ENCODE measurements around the gene ADD2.

Gene ADD2

DNA sequence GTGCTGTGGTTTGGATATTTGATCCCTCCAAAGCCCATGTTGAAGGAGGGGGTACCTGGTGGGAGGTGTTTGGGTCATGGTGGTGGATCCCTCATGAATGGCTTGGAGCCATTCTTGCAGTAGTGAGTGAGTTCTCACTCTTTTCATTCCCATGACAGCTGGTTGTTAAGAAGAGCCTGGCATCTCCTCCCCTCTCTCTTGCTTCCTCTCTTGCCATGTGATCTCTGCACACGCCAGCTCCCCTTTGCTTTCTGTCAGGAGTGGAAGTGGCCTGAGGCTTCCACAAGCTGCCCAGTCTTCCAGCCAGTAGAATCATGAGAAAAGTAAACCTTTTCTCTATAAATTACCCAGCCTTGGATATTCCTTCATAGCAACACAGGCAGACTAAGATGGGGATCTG is 8.6 kb downstream of the ADD2 start:
- no peak for DNase-seq (ENCODE audit: extremely low read depth, low read depth)
- TF ChIP-seq, protein P1, sequence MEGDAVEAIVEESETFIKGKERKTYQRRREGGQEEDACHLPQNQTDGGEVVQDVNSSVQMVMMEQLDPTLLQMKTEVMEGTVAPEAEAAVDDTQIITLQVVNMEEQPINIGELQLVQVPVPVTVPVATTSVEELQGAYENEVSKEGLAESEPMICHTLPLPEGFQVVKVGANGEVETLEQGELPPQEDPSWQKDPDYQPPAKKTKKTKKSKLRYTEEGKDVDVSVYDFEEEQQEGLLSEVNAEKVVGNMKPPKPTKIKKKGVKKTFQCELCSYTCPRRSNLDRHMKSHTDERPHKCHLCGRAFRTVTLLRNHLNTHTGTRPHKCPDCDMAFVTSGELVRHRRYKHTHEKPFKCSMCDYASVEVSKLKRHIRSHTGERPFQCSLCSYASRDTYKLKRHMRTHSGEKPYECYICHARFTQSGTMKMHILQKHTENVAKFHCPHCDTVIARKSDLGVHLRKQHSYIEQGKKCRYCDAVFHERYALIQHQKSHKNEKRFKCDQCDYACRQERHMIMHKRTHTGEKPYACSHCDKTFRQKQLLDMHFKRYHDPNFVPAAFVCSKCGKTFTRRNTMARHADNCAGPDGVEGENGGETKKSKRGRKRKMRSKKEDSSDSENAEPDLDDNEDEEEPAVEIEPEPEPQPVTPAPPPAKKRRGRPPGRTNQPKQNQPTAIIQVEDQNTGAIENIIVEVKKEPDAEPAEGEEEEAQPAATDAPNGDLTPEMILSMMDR (IDR thresholded peaks at IDR 0.05; ENCODE audit: low read depth, low read length) = no peak

DNA sequence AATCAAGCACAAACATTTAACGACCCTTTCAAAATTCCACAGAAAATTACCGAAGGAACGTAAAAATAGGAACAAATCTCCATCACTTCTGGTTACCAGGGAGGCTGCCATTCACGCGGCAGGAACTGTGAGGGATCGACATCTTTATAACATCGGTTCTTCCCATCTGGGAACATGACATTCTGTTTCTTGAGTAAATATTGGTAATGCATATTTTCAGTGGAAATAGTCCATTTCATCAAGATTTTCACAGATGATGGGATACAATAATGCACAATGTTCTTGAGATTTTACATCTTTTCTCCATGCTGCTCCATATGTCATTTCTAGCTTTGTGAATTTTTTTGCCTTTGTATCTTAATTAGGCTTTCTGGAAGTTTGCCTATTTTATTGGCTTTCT is 10.0 kb downstream of the ADD2 start:
- DNase-seq (ENCODE audit: extremely low read depth, low read depth) = no peak
- TF ChIP-seq, protein P1 (IDR thresholded peaks at IDR 0.05; ENCODE audit: low read depth, low read length) = no peak

DNA sequence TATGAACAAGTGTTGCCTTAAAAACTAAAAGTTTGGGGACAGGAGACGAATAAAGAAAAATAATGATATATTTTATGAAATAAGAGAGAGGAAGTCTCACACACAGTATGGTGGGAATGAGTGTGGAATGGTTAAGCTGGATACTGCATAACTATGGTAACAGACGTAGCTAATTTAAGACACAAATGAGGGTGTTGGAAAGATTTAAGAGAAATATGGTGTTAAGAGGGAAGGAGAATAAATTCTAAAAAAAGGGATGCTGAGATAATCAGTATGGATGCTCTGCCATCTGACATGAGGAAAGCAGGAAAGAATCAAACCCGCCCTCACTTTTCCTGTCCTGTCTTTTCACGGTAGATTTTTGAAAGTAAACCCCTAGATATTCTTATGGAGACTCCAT is 10.6 kb downstream of the ADD2 start:
- no peak for DNase-seq (ENCODE audit: extremely low read depth, low read depth)

DNA sequence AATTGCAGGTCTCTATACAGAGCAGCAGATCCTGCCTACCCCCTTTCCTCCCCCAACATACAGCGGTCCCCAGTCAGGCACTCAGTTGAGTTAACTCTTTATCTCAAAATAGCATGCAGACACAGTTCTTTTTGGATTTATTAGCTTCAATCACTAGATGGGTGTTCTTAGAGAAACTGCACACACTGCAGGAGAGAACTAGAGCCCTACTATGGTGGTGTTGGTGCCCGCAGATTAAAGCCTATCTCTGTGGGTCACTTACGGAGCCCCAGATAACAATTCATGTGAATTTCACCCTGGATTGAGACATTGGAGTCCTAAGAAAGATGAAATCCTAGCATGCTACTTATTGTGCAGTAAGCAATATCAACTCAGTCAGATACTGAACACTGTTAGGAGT is 11.9 kb downstream of the ADD2 start:
- TF ChIP-seq, protein P1 (IDR thresholded peaks at IDR 0.05; ENCODE audit: low read depth, low read length) = no peak
- no peak for DNase-seq (ENCODE audit: extremely low read depth, low read depth)

More for the DNA sequence above, 10.6 kb downstream of the ADD2 start:
- TF ChIP-seq, protein P1 (IDR thresholded peaks at IDR 0.05; ENCODE audit: low read depth, low read length) = no peak

GRCh38 chr2:70753902-70754301 is 14.1 kb downstream of the ADD2 start:
- DNase-seq (ENCODE audit: extremely low read depth, low read depth) = no peak
- TF ChIP-seq, protein P1 (IDR thresholded peaks at IDR 0.05; ENCODE audit: low read depth, low read length) = no peak

DNA sequence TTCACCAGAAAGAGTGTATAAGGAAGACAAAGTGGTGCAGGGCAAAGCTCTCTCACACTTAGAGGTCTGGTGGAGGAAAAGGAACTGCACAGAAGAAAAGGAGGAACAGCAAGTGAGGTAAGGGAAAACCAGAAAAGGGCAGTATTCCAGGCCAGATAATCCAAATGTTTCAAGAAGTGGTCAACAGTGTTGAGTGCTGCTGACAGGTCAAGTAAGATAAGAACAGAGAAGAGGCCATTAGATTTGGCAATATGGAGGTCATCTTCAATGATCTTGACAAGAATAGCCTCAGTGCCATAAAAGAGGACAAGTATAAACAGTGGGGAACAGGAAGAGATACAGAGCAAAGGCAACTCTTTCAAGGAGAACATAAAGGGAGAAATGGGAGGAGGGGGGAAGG is 15.0 kb downstream of the ADD2 start:
- TF ChIP-seq, protein P1 (IDR thresholded peaks at IDR 0.05; ENCODE audit: low read depth, low read length) = no peak

GRCh38 chr2:70752396-70752795 is 15.6 kb downstream of the ADD2 start:
- TF ChIP-seq, protein P1 (IDR thresholded peaks at IDR 0.05; ENCODE audit: low read depth, low read length) = no peak
- no peak for DNase-seq (ENCODE audit: extremely low read depth, low read depth)

More for the DNA sequence above, 15.0 kb downstream of the ADD2 start:
- no peak for DNase-seq (ENCODE audit: extremely low read depth, low read depth)
